Mesothelial cell of epicardium (in vitro differentiated cells): Measurements from ENCODE around the gene NUP214. TPM values are rescaled to one million over a fixed set of nuclear protein-coding genes. Genes with fewer than 3 reads are reported as not detected.

Experiments used
- DNase-seq, 2 experiments: peaks; one replicate each; pipeline ENCODE4 v3.0.0; 2021; ENCODE audit warnings: low spot score in 2 of 2; ENCODE audit not compliant: unreplicated experiment in 2 of 2
- H3K27ac Mint-ChIP-seq: 2 replicates; pipeline ENCODE4 v1.8.0; 2021; ENCODE audit warnings: mixed read lengths
- H3K27me3 Mint-ChIP-seq: 2 replicates; pipeline ENCODE4 v1.8.0; 2021; ENCODE audit warnings: low read depth, mixed read lengths
- H3K36me3 Mint-ChIP-seq: 2 replicates; pipeline ENCODE4 v1.8.0; 2021; ENCODE audit warnings: mixed read lengths
- H3K4me1 Mint-ChIP-seq: 2 replicates; pipeline ENCODE4 v1.8.0; 2021; ENCODE audit warnings: mixed read lengths
- H3K4me3 Mint-ChIP-seq: 2 replicates; pipeline ENCODE4 v1.8.0; 2021; ENCODE audit warnings: mild to moderate bottlenecking, moderate library complexity, mixed read lengths
- H3K9me3 Mint-ChIP-seq: 2 replicates; pipeline ENCODE4 v1.8.0; 2021; ENCODE audit warnings: mixed read lengths
- CTCF ChIP-seq: fragments of 200-600 bp; sonication (generic); IDR thresholded peaks from one replicate; pipeline ENCODE4 v1.5.0; 2021; ENCODE audit warnings: antibody characterized with exemption; ENCODE audit not compliant: unreplicated experiment
- total RNA-seq: library from RNA; stranded (reverse); gene quantifications from 3 replicates; pipeline ENCODE4 v1.2.1, GENCODE V29; 2021

Gene NUP214
- total RNA-seq, 1 donor from 2014 or later, result 69.4 TPM

GRCh38 chr9:131122158-131122557, 3.2 kb upstream of the NUP214 start:
- H3K27me3 Mint-ChIP-seq, result no peaks in the 10 kb centered on the region
- H3K27ac Mint-ChIP-seq, result no peak overlapping the region
- no peak for TF ChIP-seq CTCF
- H3K36me3 Mint-ChIP-seq, result no peaks in the 10 kb centered on the region
- no peak overlapping the region for H3K4me3 Mint-ChIP-seq
- H3K9me3 Mint-ChIP-seq, result no peaks in the 10 kb centered on the region
- H3K4me1 Mint-ChIP-seq, result peaks cover 14% of the 10 kb centered on the region
- DNase-seq, result no peak

- Mint-ChIP-seq H3K36me3 (peaks cover 10% of the 10 kb centered on the region), H3K27me3 (no peaks in the 10 kb centered on the region), H3K27ac (peak overlapping the region; percentile 100), H3K4me1 (peaks cover 14% of the 10 kb centered on the region), H3K4me3 (peak overlapping the region; percentile 100), H3K9me3 (no peaks in the 10 kb centered on the region)
- no peak for DNase-seq
- no peak for TF ChIP-seq CTCF
These were observed 423 bp upstream of the NUP214 start for GRCh38 chr9:131125038-131125287.

GRCh38 chr9:131126059-131126426, 657 bp downstream of the NUP214 start:
- Mint-ChIP-seq H3K36me3 (peaks cover 10% of the 10 kb centered on the region), H3K4me3 (peak overlapping the region; percentile 100), H3K9me3 (no peaks in the 10 kb centered on the region), H3K27me3 (no peaks in the 10 kb centered on the region), H3K27ac (peak overlapping the region; percentile 100), H3K4me1 (peaks cover 14% of the 10 kb centered on the region)
- DNase-seq, result no peak
- no peak for TF ChIP-seq CTCF

- Mint-ChIP-seq H3K36me3 (peaks cover 27% of the 10 kb centered on the region), H3K4me3 (no peak overlapping the region), H3K9me3 (no peaks in the 10 kb centered on the region), H3K27me3 (no peaks in the 10 kb centered on the region), H3K27ac (no peak overlapping the region), H3K4me1 (peaks cover 14% of the 10 kb centered on the region)
- TF ChIP-seq CTCF, result no peak
- DNase-seq, result no peak
These were observed 3.8 kb downstream of the NUP214 start for GRCh38 chr9:131129183-131129582.

GRCh38 chr9:131138676-131139075, 13.3 kb downstream of the NUP214 start:
- Mint-ChIP-seq H3K27me3 (no peaks in the 10 kb centered on the region), H3K4me3 (no peak overlapping the region), H3K27ac (no peak overlapping the region), H3K4me1 (no peaks in the 10 kb centered on the region), H3K9me3 (no peaks in the 10 kb centered on the region), H3K36me3 (peaks cover 39% of the 10 kb centered on the region)
- no peak for DNase-seq
- TF ChIP-seq CTCF, result no peak

- H3K9me3 Mint-ChIP-seq, result no peaks in the 10 kb centered on the region
- no peak for DNase-seq
- no peak for TF ChIP-seq CTCF
- H3K27me3 Mint-ChIP-seq, result no peaks in the 10 kb centered on the region
- peaks cover 44% of the 10 kb centered on the region for H3K36me3 Mint-ChIP-seq
- H3K4me1 Mint-ChIP-seq, result no peaks in the 10 kb centered on the region
- H3K27ac Mint-ChIP-seq, result no peak overlapping the region
- no peak overlapping the region for H3K4me3 Mint-ChIP-seq
These were observed 14.7 kb downstream of the NUP214 start for GRCh38 chr9:131140112-131140511.
